Vagina (tissue), 2 donors: ENCODE data around the gene CRY2. TPM values are rescaled to one million over a fixed set of nuclear protein-coding genes. Genes with fewer than 3 reads are reported as not detected.

Experiments
- DNase-seq, 2 donors: peaks; one replicate each; pipeline ENCODE4 v3.0.0-alpha.2; 2017; ENCODE audit errors: extremely low spot score in 2 of 2
- H3K27ac ChIP-seq: fragments of 200-600 bp; sonication (generic); one replicate; pipeline ENCODE4 v1.5.1; 2019
- H3K27me3 ChIP-seq: fragments of 200-600 bp; sonication (generic); one replicate; pipeline ENCODE4 v1.5.1; 2019
- H3K36me3 ChIP-seq, 2 donors: fragments of 200-600 bp; sonication (generic); one replicate each; pipeline ENCODE4 v1.5.1; 2017 to 2019
- H3K4me1 ChIP-seq: fragments of 200-600 bp; sonication (generic); one replicate; pipeline ENCODE4 v1.5.1; 2019
- H3K4me3 ChIP-seq, 2 donors: fragments of 200-600 bp; sonication (generic); 1 replicate in 1 of 2; 2 replicates in 1 of 2; pipeline ENCODE4 v1.5.1; 2016 to 2019
- H3K9me3 ChIP-seq: fragments of 200-600 bp; sonication (generic); one replicate; pipeline ENCODE4 v1.5.1; 2019
- POLR2A ChIP-seq, 2 donors: fragments of 450-650 bp; IDR thresholded peaks; one replicate each; pipeline ENCODE4 v1.6.1; 2017; ENCODE audit warnings: antibody characterized with exemption in 2 of 2, mild to moderate bottlenecking in 2 of 2, moderate library complexity in 2 of 2
- POLR2AphosphoS5 ChIP-seq, 2 donors: sonication (generic); formaldehyde crosslinking; IDR thresholded peaks; one replicate each; pipeline ENCODE4 v1.9.0; 2017; ENCODE audit warnings: antibody characterized with exemption in 2 of 2, mild to moderate bottlenecking in 2 of 2, low read depth in 1 of 2; ENCODE audit not compliant: insufficient read depth in 1 of 2
- intact Hi-C: fragments of 100-400 bp; cut with DNase I; formaldehyde crosslinking; loops from one replicate; pipeline ENCODE4 v1.15.1; 2023
- total RNA-seq: library from RNA; depleted of rRNA; stranded (reverse); fragments of >200 nt; gene quantifications from one replicate; pipeline ENCODE4 v1.2.3, GENCODE V29; 2016
- TF ChIP-seq, protein P1 (sequence below), 3 experiments: fragments of 450-650 bp in 2 of 3; fragments of 200-600 bp in 1 of 3; sonication (generic) in 1 of 3; IDR thresholded peaks; one replicate each; pipeline ENCODE4 v1.5.1; 2017 to 2019; ENCODE audit warnings: antibody characterized with exemption in 3 of 3, mild to moderate bottlenecking in 2 of 3, moderate library complexity in 2 of 3

The CRY2 gene
- total RNA-seq, 1 donor from 2014 or later: 54.3 TPM

GRCh38 chr11:45907911-45908370 is 60.7 kb downstream of the CRY2 start:
- H3K27ac ChIP-seq: no peak overlapping the region
- no peak for DNase-seq
- H3K4me3 ChIP-seq: no peak overlapping the region
- no peak for TF ChIP-seq POLR2AphosphoS5 (IDR thresholded peaks at IDR 0.05; ENCODE audit: insufficient read depth in 1 of 2, low read depth in 1 of 2)
- TF ChIP-seq, protein P1, sequence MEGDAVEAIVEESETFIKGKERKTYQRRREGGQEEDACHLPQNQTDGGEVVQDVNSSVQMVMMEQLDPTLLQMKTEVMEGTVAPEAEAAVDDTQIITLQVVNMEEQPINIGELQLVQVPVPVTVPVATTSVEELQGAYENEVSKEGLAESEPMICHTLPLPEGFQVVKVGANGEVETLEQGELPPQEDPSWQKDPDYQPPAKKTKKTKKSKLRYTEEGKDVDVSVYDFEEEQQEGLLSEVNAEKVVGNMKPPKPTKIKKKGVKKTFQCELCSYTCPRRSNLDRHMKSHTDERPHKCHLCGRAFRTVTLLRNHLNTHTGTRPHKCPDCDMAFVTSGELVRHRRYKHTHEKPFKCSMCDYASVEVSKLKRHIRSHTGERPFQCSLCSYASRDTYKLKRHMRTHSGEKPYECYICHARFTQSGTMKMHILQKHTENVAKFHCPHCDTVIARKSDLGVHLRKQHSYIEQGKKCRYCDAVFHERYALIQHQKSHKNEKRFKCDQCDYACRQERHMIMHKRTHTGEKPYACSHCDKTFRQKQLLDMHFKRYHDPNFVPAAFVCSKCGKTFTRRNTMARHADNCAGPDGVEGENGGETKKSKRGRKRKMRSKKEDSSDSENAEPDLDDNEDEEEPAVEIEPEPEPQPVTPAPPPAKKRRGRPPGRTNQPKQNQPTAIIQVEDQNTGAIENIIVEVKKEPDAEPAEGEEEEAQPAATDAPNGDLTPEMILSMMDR (IDR thresholded peaks at IDR 0.05): no peak
- TF ChIP-seq POLR2A (IDR thresholded peaks at IDR 0.05): no peak
- no peaks in the 10 kb centered on the region for H3K27me3 ChIP-seq
- H3K4me1 ChIP-seq: peaks cover 23% of the 10 kb centered on the region
- intact Hi-C loops: no loop called here
- peaks cover 0 to 28% of the 10 kb centered on the region in 2 donors for H3K36me3 ChIP-seq
- H3K9me3 ChIP-seq: no peaks in the 10 kb centered on the region

GRCh38 chr11:45909594-45910475 is 62.6 kb downstream of the CRY2 start:
- no peaks in the 10 kb centered on the region for H3K27me3 ChIP-seq
- H3K4me1 ChIP-seq: peaks cover 23% of the 10 kb centered on the region
- no peak overlapping the region for H3K4me3 ChIP-seq
- TF ChIP-seq POLR2A (IDR thresholded peaks at IDR 0.05): no peak
- no peak for TF ChIP-seq POLR2AphosphoS5 (IDR thresholded peaks at IDR 0.05; ENCODE audit: insufficient read depth in 1 of 2, low read depth in 1 of 2)
- TF ChIP-seq, protein P1 (IDR thresholded peaks at IDR 0.05): no peak
- no peak overlapping the region for H3K27ac ChIP-seq
- no peak for DNase-seq
- H3K36me3 ChIP-seq: peaks cover 0 to 47% of the 10 kb centered on the region in 2 donors
- no peaks in the 10 kb centered on the region for H3K9me3 ChIP-seq
- intact Hi-C loops: no loop called here

GRCh38 chr11:45910623-45911022 is 63.3 kb downstream of the CRY2 start:
- no peak for DNase-seq
- Histone ChIP-seq H3K4me1 (peaks cover 24% of the 10 kb centered on the region), H3K9me3 (no peaks in the 10 kb centered on the region), H3K27me3 (no peaks in the 10 kb centered on the region), H3K4me3 (no peak overlapping the region), H3K27ac (no peak overlapping the region), H3K36me3 (peaks cover 0 to 50% of the 10 kb centered on the region in 2 donors)
- TF ChIP-seq, protein P1 (IDR thresholded peaks at IDR 0.05): no peak
- TF ChIP-seq POLR2AphosphoS5 (IDR thresholded peaks at IDR 0.05; ENCODE audit: insufficient read depth in 1 of 2, low read depth in 1 of 2) (no peak), POLR2A (IDR thresholded peaks at IDR 0.05) (no peak)
- intact Hi-C loops: no loop called here

DNA sequence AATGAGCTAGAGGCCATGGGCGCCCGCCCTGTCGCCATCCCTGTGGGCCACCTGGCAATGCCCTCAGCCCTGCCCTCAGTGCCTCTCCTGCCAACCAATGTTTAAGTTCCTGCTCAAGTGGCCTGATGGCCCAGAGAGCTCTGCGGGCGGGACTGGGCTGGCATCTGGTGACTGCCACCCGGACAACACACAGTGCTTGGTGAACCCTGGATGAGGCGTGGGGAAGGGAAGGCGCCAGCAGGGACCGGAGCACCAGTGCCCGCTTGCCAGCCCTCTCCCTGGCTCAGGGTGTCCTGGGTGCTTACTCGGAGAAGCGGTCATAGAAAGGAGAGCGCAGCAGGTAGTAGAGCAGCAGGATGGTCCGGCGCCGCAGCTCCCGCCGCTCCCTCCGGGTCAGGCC is 66.2 kb downstream of the CRY2 start:
- intact Hi-C loops: no loop called here

More for the DNA sequence above, 66.2 kb downstream of the CRY2 start:
- peaks cover 0 to 57% of the 10 kb centered on the region in 2 donors for H3K36me3 ChIP-seq
- H3K27ac ChIP-seq: no peak overlapping the region
- DNase-seq: no peak
- peaks cover 24% of the 10 kb centered on the region for H3K4me1 ChIP-seq
- TF ChIP-seq, protein P1 (IDR thresholded peaks at IDR 0.05): no peak
- no peak for TF ChIP-seq POLR2AphosphoS5 (IDR thresholded peaks at IDR 0.05; ENCODE audit: insufficient read depth in 1 of 2, low read depth in 1 of 2)
- TF ChIP-seq POLR2A (IDR thresholded peaks at IDR 0.05): no peak
- H3K4me3 ChIP-seq: no peak overlapping the region
- H3K27me3 ChIP-seq: no peaks in the 10 kb centered on the region
- no peaks in the 10 kb centered on the region for H3K9me3 ChIP-seq
